Inferior parietal cortex (tissue), 1 donor: ENCODE results near the gene PLCL1.
"Not testable (repeated sequence)": the region's sequence is repeated elsewhere in the genome, so short reads cannot be mapped to it uniquely, and the experiment has no call there.

ENCODE experiments used
- DNase-seq: peaks from one replicate; pipeline ENCODE4 v3.0.0-alpha.2; 2016; ENCODE audit errors: extremely low spot score

The PLCL1 gene

DNA sequence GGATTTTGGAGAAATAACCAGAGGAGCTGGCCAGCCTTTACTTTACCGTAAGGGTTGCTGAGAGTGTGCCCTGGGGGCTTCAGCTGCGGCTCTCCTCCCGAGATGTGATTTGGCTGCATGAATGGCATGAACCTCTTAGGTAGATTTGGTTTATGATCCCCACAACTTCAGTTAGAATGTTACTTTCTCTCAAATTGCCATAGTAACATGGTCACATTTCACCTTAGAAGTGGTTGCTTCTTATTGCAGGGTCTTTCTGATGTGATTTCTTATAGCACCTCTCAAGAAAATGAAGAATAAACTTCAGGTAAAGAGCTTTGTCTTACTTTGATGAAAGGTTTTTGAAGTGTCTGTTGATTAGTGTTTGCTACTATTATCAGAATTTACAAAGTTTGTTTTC lies 5.6 kb downstream of the PLCL1 start:
- DNase-seq: no peak

DNA sequence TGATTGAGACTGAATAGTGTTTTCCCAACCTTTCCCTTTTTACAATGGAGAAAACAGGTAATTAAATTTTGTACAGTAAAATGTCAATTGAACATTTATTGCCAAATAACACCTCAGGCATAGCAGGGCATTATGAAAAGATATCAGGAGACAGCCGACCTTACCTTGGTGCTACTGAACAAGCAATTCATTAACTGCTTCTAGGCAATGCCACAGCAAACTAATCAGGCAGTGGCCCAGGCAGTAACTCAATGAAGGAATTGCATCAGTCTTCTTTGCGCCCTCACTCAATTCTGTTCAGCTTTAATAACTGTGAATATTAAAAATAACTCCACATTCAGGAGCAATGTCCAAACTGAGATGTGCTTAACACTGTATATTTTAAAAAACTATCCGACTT lies 6.1 kb downstream of the PLCL1 start:
- DNase-seq: no peak

DNA sequence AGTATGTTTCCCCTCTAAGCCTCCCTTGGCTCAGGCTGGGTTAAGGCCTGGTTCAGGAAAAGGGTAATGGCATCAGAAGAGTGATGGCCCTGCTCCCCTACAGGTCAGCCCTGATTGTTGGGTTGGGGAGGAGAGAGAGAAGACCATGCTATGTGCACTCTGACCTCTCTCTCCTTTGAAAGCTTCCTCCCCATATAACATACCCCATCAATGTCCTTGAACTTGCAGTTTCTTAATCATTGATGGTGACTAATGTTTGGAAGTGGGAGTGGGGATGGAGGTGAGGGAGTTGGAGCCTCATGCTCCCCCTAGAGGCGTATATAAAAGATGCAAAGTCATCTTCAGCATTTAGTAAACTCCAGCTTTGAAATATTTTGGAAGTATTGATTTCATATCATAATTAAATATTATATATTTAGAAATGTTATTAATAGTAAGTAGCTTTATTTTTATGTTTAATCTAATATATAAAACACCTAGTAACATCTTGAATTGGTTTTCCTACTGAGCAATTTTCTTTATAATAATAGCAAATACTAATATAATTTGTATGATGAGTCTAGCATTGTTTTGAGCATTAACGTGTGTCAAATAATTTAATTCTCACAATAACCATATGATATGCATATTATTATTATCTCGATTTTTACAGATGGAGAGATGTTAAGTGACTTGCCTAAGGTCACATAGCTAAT lies 8.8 kb downstream of the PLCL1 start:
- no peak for DNase-seq

DNA sequence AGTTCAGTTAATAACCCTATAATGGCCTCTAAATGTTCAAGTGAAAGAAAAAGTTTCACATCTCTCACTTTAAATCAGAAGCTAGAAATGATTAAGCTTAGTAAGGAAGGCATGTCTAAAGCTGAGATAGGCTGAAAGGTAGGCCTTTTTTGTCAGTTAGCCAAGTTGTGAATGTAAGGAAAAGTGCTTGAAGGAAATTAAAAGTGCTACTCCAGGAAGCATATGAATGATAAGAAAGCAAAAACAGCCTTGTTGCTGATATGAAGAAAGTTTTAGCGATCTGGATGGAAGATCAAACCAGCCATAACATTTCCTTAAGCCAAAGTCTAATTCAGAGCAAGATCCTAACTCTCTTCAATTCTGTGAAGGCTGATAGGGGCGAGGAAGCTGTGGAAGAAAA lies 10.1 kb downstream of the PLCL1 start:
- DNase-seq: no peak

DNA sequence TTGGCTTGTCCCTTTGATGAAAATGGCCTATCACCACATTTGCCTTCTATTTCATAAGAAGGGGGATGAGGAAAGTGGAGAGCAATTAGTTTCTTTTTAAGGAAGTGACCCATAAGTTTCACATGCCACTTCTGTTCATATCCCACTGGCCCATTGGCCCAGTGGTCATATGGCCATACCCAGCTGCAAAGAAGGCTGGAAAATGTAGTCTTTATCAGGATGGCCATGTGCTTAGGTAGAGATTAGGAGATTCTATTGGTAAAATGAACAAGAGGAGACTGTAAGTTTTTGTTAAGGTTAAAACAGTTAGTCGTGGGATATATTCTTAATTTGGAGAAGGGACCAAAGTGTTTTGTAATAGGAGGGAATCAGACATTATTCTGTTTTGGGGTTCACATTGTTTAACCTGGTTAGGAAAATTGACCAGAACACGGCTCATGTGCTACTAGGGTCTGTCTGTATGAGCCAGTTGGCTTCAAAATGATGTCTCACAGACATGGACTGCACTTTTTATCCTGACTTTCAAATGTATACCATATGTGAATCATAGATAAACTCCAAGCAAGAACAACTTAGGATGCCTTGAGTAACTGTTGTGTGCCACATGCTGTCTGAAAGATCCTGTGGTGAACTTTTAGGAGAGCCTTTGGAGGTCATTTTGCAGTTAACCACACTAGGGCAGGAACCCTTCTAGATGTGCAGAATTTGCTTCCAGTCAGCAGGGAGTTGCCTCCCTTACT lies 17.3 kb downstream of the PLCL1 start:
- DNase-seq: no peak

DNA sequence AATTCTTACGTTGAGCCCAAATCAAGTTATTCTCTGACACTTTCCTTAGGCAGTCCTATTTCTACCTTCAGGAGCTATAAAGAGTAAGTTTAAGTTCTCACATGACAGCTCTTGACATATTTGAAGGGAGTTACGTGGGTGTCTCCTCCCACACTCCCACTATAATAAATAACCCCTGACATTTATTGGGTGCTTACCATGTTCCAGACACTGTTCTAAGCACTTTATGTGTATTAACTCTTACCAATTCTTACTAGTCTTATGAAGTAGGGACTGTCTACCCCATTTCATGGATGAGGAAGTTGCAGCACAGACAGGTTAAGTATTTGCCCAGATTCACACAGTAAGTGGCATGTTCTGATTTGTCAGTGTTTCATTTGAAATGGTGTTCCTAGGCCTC lies 17.9 kb downstream of the PLCL1 start:
- DNase-seq: no peak

DNA sequence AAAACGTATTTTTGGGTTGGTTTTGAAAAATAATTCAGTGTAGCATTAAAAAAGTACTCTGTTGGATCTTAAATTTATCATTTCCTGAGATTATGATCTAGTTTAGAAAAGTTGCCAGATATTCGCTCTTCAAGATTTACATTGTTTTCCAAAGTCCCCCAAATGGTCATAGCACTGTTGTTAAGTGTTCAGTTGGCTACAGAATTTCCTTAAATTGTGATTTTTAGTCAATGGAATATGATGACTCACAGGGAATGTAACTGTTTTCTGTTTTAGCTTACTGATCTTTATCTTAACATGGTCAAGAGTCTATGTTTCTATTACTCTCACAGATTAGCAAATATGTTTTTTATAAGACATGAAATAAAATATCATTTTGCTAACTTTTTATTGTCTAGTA lies 23.2 kb downstream of the PLCL1 start:
- DNase-seq: no peak

DNA sequence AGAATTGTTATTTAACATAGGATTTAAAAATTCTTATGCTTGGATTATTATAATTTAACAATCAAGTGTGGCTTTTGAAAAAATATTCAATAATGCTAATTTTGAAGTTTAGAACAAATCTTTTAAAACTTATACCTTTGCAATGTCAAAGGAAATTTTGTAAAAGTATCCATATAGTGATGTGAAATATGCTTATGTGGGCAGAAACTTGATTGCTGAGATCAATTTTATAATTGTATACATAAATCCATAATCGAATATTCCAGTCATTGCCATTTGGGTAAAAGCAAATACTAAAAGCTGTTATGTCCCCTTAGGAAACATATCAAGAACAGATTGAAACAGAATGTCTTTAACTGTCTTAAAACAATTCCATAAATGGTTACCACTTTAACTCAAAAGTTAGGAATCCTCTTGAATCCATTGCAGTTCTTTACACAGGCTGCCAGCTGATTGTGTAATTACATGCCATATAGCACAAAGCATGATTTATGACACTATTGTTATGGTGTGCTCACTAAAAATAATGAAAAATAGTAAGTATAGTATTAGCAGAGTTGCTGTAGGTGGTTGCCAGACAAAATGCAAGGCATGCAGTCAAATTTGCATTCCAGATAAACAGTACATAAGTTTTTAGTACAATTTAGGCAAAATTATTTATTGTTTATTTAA lies 24.2 kb downstream of the PLCL1 start:
- DNase-seq: no peak

DNA sequence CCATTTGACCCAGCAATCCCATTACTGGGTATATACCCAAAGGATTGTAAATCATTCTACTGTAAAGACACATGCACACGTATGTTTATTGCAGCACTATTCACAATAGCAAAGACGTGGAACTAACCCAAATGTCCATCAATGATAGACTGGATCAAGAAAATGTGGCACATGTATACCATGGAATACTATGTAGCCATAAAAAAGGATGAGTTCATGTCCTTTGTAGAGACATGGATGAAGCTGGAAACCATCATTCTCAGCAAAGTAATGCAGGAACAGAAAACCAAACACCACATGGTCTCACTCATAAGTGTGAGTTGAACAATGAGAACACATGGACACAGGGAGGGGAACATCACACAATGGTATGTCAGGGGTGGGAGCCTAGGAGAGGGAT lies 30.4 kb downstream of the PLCL1 start:
- not testable (repeated sequence) for DNase-seq

DNA sequence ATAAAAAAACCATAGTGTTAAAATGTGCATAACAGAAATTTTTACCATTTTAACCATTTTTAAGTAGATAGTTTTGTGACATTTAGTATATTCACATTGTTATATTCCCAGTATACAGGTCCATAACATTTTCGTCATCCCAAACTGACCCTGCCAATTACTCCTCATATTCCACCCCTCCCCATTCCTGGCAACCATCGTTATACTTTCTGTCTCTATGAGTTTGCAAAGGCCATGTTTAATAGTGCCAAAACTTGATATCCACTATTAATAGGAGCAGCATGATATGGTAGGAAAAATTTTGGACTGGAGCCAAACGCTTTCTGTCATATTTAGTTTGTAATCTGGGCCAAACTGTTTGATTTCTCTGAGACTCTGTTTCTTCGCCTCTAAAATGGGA lies 30.9 kb downstream of the PLCL1 start:
- DNase-seq: no peak

DNA sequence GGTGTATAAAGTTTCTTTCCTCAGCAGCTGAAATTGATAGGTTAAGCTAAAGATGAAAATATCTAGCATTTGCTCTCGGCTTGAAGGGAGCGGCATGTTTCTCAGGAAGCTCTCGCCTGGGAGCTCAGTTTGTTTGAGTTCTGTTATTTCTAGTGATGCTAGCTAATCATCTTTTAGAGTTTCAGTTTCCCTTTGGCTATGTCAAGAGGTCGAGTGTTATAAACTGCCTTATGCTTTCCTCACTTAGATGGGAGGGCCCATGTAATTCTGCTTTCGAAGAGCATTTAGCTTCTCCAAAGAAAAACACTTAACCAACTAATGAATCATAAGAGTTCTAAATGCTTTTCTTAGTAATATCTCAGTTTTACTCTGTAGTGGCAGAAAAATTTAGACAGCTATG lies 33.6 kb downstream of the PLCL1 start:
- no peak for DNase-seq

DNA sequence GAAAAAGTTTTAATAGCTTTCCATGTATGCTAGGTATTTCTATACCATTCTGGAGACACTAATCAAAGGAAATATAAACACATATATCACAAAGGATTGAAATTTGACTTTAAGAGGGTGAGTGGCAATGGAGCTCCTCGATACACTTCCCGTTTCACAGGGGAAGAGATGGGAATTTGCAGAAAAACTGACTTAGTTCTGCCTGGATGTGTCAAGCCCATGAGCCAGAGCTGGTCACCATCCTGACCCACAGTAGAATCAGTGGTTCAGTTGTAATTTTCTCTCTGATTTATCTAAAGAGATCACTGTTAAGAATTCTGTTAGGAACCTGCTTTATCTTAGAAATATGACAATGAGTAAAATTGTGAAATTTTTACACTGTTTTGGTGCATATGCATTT lies 34.2 kb downstream of the PLCL1 start:
- DNase-seq: no peak

DNA sequence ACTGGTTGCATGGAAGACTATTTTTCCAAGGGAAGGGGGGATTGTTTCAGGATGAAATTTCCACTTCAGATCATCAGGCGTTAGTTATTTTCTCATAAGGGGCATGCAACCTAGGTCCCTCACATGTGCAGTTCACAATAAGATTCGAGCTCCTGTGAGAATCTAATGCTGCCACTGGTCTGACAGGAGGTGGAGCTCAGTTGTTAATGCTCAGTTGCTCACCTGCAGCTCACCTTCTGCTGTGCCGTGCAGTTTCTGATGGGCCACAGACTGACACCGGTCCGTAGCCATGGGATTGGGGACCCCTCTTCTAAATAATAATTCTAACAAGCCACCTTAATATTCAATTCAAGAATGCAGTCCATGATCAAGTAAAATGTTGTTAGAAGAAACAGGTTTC lies 34.9 kb downstream of the PLCL1 start:
- no peak for DNase-seq

DNA sequence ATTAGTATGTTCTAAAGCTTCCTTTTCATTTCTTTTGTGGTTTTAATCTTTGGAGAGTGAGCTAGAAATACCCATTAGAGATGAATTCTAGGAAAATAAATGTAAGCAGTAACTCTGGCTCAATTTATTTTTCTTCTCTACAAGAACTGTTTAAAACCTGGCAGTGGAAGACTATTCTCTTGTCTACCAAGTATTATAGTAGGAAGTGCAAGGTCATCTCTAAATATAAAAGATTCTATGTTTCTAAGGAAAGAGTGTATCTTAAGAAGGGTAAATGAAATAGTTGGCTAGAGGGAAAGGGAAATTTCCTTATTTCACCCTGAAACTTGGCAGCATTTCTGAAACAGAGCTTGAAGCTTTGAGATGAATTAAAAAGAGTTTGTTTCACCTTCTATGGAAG lies 35.5 kb downstream of the PLCL1 start:
- DNase-seq: no peak

DNA sequence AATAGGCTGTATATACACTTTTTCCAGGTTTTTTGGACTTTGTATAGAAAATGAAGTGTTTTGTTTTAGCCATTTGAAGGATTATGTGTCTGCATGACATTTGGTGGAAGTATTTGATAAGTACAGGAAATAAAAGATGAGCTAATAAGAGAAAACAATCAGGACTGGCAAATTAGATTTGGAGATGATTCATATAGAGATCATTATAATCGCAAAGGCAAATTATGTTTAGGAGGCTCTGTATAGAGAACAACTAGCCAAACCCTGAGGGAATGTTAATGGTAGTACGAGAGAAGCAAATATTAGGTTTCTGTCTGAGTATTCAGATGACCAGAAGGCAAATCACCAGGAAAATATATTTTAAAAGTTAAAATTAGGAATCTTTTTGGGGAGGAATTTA lies 41.7 kb downstream of the PLCL1 start:
- no peak for DNase-seq

DNA sequence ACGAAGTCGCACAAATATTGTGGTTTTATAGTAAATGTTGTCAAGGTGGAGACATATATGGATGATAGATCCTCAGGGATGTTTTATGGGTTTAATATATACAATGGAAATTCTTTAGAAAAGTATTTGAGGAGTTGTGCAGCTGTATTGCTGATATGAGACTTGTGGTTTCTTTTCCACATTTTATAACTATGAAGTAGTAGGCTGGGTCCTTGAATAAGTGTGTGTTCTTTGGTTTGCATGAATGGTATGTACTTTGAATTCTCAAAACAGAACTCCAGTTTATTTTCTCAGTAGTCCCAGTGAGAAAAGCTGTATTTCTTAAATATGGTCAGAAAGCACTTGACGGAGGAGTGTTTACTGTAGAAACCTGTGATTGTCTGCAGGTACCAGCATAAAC lies 42.4 kb downstream of the PLCL1 start:
- no peak for DNase-seq

DNA sequence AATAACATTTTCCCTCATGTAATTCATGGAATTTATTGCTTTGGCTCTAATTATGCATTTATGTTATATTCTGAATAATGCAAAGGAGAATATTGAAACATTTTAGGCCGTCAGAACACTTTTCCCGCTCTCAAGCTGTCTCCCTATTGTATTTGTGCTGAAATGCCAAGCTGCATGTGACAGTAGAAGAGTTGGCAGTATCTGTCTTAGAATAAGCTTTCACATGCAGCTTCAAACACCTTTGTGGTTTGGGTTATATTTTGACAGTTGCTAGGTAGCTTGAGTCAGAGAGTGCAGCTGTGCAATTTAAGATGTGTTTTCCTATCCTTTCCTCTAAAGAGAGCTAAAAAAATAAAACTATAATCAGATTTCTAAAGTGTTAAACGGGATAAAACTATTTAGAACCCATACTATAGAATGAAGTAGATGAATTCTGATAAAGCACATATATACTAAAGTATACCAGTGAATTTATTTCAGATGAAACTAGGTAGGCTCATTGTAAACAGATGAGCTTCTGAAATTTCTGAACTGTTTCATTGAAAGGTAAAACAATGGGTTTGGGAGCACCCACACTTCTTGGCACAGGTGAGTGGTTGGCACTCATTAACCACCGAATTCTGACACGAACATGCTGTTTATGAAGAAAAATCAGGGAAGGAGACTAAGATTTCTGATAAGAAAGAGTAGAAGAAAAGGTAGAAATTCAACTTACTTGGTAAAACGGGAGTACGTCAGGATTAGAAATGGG lies 43.4 kb downstream of the PLCL1 start:
- no peak for DNase-seq

DNA sequence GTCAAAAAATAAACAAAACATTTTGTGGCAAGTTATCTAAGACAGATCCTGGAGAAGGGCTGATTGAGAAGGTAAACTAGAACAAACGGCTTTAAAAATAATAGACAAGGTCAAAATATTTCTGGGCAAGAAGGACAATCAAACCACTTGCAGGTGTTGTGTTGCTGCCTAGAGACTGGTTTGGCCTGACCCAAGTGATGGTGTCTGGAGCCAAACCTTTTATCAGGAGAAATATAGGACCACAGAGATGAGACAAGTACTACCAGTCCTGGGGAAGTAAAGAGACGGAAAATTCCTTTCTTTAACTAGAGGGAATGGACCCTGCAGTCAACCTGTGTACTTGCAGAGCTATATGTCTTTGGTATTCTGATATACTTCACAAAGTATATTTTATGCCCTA lies 44.2 kb downstream of the PLCL1 start:
- DNase-seq: no peak

DNA sequence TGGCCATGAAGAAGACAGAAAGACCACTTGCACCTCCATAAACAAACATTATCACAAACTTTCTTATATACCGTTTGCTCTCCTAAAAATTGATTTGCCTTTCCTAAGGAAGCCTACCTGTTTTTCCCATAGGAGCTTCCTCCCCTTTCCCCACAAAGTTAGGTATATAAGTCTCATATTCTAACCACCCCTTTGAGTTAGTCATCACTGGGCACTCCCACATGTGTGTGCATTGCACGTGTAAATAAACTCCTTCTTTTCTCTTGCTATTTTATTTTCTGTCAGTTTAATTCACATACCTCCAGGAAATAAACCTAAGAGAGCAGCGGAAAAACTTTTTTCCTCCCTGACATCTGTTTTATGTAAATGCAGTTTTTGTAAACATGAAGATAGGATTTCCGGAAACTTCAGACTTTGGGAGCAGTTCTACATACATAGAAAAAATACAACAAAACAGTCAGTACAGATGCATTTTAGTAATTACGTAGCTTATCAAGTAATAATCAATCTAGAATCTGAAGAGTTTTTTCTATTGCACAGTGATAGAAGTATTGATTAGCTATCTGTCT lies 46.6 kb downstream of the PLCL1 start:
- no peak for DNase-seq

DNA sequence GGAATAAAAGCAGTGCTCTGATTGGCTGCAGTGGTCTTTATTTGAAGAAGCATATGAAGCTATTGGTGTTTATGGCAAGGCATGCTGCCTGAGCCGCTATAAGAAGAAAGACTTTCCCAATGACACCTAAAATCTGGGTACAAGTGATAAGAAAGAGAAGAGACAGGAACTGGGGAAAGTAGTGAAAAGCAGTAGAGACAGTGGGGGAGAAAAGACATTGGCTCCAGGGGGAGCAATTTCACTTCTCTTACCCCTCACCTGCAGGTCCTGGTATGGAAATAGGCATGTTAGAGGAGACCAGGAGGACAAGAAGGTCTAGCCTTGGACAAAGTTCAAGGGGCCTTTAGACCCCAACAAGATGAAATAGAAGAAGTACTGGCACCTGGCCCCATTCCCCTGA lies 47.1 kb downstream of the PLCL1 start:
- no peak for DNase-seq

DNA sequence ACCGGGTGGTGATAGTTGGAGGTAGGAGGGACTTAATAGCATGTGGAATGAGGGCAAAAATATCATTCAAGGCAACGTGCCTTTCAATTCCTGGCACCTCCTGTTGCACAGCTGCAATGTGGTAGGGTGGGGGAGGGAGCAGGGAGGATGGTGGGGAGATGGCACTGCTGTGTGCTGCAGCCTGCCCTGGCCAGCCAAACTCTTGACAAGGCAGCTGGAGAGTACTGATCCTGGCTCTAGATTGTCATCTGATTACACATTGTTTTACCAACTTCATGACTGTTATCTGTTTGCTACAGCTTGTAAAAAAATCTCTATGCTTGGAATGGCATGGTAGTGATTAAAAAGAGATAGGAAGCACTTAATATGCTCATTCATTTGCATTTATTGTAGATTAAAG lies 47.7 kb downstream of the PLCL1 start:
- DNase-seq: no peak

DNA sequence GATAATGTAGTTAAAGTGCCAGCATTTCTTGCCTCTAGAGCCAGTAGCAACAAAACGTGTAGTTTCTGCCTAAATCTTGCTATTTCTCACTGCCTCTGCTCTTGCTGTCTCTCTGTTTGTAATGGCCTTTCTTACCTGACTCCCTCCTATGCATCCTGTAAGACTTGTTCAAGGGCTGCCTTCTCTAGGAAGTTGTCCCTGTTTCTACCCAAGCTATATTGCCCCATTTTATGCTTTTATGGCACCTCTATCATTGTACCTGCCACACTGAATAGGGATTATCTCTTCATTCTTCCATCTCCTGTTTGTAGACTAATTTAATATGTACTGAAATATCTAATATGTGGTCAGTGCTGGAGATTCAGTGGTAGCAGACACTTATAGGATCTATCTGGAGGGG lies 49.2 kb downstream of the PLCL1 start:
- no peak for DNase-seq
